ENCODE data around the gene FILIP1L.

The FILIP1L gene

GRCh38 chr3:100097919-100098783 lies 16.1 kb downstream of the FILIP1L start:
- TF ChIP-seq CTCF (IDR thresholded peaks at IDR 0.05), result no peak

GRCh38 chr3:100096866-100097265 lies 17.4 kb downstream of the FILIP1L start:
- no peak for TF ChIP-seq CTCF (IDR thresholded peaks at IDR 0.05)

- TF ChIP-seq CTCF (IDR thresholded peaks at IDR 0.05), result no peak
These were observed 20.5 kb downstream of the FILIP1L start for GRCh38 chr3:100093831-100094230.

- TF ChIP-seq CTCF (IDR thresholded peaks at IDR 0.05), result no peak
These were observed 23.7 kb downstream of the FILIP1L start for GRCh38 chr3:100090669-100091005.

- 0 out of 2 replicates have a peak, but pooled peaks have one; percentile 16 for TF ChIP-seq CTCF (IDR thresholded peaks at IDR 0.05)
These were observed 24.3 kb downstream of the FILIP1L start for GRCh38 chr3:100089812-100090668.

- no peak for TF ChIP-seq CTCF (IDR thresholded peaks at IDR 0.05)
These were observed 25.4 kb downstream of the FILIP1L start for GRCh38 chr3:100088735-100089368.

- TF ChIP-seq CTCF (IDR thresholded peaks at IDR 0.05), result no peak
These were observed 27.1 kb downstream of the FILIP1L start for GRCh38 chr3:100087198-100087597.
